T-helper 9 cell (primary cell): ENCODE data around the gene PDLIM3.
"Not testable (repeated sequence)": the region's sequence is repeated elsewhere in the genome, so short reads cannot be mapped to it uniquely, and the experiment has no call there.

ENCODE experiments used
- DNase-seq: peaks from one replicate; pipeline ENCODE4 v3.0.0-alpha.2; 2020

PDLIM3 gene

GRCh38 chr4:185515248-185515647 lies 20.1 kb downstream of the PDLIM3 start:
- DNase-seq = no peak

- DNase-seq = no peak
Observed at GRCh38 chr4:185514182-185514697, 21.1 kb downstream of the PDLIM3 start.

- DNase-seq = peak; percentile 10
Observed at GRCh38 chr4:185513489-185514181, 21.7 kb downstream of the PDLIM3 start.

GRCh38 chr4:185512516-185512915 lies 22.8 kb downstream of the PDLIM3 start:
- DNase-seq = no peak

- DNase-seq = not testable (repeated sequence)
Observed at GRCh38 chr4:185511243-185511642, 24.1 kb downstream of the PDLIM3 start.

GRCh38 chr4:185510806-185511205 lies 24.5 kb downstream of the PDLIM3 start:
- no peak for DNase-seq

- no peak for DNase-seq
Observed at GRCh38 chr4:185508181-185508580, 27.1 kb downstream of the PDLIM3 start.

GRCh38 chr4:185506422-185506821 lies 28.9 kb downstream of the PDLIM3 start:
- no peak for DNase-seq

- no peak for DNase-seq
Observed at GRCh38 chr4:185504098-185505047, 30.9 kb downstream of the PDLIM3 start.

- no peak for DNase-seq
Observed at GRCh38 chr4:185502386-185502785, 32.9 kb downstream of the PDLIM3 start.

- no peak for DNase-seq
Observed at GRCh38 chr4:185500576-185500975, 34.7 kb downstream of the PDLIM3 start.

- no peak for DNase-seq
Observed at GRCh38 chr4:185500035-185500434, 35.3 kb downstream of the PDLIM3 start.

GRCh38 chr4:185488650-185489049 lies 46.7 kb downstream of the PDLIM3 start:
- DNase-seq = no peak

- no peak for DNase-seq
Observed at GRCh38 chr4:185481401-185481800, 53.9 kb downstream of the PDLIM3 start.

- DNase-seq = no peak
Observed at GRCh38 chr4:185480016-185480732, 55.1 kb downstream of the PDLIM3 start.

- DNase-seq = no peak
Observed at GRCh38 chr4:185479507-185479971, 55.8 kb downstream of the PDLIM3 start.

- no peak for DNase-seq
Observed at GRCh38 chr4:185473247-185473646, 62.1 kb downstream of the PDLIM3 start.

GRCh38 chr4:185472103-185472542 lies 63.2 kb downstream of the PDLIM3 start:
- no peak for DNase-seq

GRCh38 chr4:185471235-185472102 lies 63.8 kb downstream of the PDLIM3 start, which contains the start of gene CCDC110:
Gene CCDC110 (minus strand): TSS chr4:185471733. CDS start chr4:185471683, 50 bp downstream.
- DNase-seq = peak; percentile 95

GRCh38 chr4:185470501-185471195 lies 64.7 kb downstream of the PDLIM3 start:
- DNase-seq = peak; percentile 4

- no peak for DNase-seq
Observed at GRCh38 chr4:185469580-185470154, 65.6 kb downstream of the PDLIM3 start.
